ENCODE data around the gene NF1.
"Not testable (repeated sequence)": the region's sequence is repeated elsewhere in the genome, so short reads cannot be mapped to it uniquely, and the experiment has no call there.

NF1 gene

GRCh38 chr17:31321481-31321880 is 226.7 kb downstream of the NF1 start, which contains the start of gene EVI2A:
TSS of gene EVI2A (minus strand) at chr17:31321622. CDS start at chr17:31319013, 2,609 bp downstream.
- peak; percentile 41 to 58 for DNase-seq (ENCODE audit: low read depth in 2 of 2, low spot score in 1 of 2)

DNA sequence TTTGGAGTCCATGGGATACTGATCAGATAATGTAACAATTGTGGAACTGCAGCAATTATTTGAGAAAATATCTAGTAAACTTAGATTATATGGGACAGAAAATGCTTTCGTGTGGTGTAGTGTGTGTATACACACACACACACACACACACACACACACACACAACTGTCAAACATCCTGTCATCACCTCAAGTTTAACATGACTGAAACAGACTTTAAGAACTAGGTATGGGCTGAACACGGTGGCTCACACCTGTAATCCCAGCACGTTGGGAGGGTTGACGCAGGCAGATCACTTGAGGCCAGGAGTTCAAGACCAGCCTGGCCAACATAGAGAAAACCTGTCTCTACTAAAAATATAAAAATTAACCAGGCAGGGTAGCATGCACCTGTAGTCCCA is 227.2 kb downstream of the NF1 start:
- DNase-seq (ENCODE audit: low read depth in 2 of 2, low spot score in 1 of 2): no peak

DNA sequence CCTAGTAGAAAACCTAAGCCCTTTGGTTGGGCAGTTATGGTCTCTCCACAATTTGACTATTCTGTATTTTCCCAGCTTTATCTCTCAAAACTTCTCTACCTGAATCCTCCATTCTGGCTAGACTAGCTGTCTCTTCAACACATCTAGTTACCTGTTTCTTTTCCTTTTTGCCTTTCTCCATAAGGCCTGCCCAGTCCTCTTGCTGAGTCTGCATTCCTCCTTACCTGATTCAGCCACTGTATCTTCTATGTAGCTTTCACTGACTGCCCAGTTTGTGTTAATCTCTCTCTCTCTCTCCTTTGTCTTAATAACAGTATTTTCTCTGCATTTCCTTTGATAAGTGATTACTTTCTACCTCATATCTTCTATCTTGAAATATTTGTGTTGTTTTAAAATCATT is 228.8 kb downstream of the NF1 start:
- no peak for DNase-seq (ENCODE audit: low read depth in 2 of 2, low spot score in 1 of 2)

- DNase-seq (ENCODE audit: low read depth in 2 of 2, low spot score in 1 of 2): no peak
These were observed 232.9 kb downstream of the NF1 start for GRCh38 chr17:31327534-31328159.

DNA sequence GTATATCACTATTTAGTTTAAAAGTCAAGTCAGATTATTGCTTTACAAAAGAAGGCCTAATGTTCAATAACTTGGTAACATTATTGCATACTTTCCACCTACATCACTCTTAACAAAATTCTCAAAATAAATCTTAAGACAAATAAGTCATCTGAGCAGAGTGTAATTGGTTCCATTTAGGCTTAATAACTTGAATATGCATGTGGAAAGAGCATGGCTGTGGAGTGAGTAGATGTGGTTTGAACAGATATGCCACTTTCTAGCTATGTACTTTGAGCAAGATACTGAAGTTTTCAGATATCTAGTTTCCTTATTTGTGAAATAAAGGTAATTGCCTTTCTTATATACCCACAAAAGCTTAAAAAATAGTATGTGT is 233.4 kb downstream of the NF1 start:
- DNase-seq (ENCODE audit: low read depth in 2 of 2, low spot score in 1 of 2): no peak

GRCh38 chr17:31329221-31329620 is 234.4 kb downstream of the NF1 start:
- no peak for DNase-seq (ENCODE audit: low read depth in 2 of 2, low spot score in 1 of 2)

DNA sequence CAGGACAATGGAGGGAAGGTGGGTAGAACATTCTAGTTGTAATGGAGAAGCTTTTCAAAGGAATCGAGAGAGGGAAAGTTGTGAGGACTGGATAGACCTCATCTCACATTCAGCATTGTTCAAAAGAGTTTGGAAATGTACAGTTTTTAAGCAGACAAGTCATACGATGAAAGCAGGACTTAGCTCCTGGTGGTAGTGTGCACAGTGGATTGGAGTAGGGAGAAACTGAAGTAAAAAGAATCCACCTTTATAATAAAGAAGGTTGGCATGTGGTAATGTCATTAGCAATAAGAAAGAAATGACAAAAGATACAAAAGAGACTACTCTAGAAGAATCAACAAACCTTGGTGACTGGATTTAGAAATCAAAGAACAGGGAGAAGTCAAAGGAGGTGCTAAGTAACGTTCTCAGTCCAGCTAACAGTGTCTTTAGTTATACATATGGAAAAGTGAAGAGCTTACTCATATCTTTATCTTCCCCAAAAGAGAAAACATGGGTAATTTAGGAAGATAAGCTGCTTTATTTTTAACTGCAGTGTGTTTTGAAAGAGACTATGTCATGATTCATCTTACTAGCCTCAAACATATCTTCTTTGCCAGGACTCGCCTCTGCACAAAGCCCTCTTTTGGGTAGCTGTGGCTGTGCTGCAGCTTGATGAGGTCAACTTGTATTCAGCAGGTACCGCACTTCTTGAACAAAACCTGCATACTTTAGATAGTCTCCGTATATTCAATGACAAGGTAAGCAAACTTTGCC is 245.3 kb downstream of the NF1 start:
- no peak for DNase-seq (ENCODE audit: low read depth in 2 of 2, low spot score in 1 of 2)

- not testable (repeated sequence) for DNase-seq (ENCODE audit: low read depth in 2 of 2, low spot score in 1 of 2)
These were observed 250.5 kb downstream of the NF1 start for GRCh38 chr17:31345191-31345747.

DNA sequence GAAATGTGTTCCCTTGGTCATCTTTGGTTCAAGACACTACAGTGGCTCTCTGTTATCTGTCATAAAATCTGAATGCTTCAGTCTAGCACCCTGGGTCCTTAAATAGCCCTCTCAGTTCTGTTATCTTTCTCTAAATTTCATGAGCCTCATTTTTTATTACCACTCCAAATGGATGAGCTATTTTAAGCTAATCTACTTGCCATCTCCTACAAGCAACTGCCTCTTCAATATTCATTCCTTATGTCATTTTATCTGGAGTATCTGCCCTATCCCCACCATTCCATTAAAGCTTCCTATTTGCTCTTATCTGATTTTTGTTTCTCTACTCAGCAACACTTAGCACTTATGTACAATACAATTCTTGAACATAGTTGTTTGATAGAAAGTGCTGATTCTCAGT is 254.7 kb downstream of the NF1 start:
- DNase-seq (ENCODE audit: low read depth in 2 of 2, low spot score in 1 of 2): no peak

GRCh38 chr17:31355935-31356334 is 261.2 kb downstream of the NF1 start:
- DNase-seq (ENCODE audit: low read depth in 2 of 2, low spot score in 1 of 2): no peak

- no peak for DNase-seq (ENCODE audit: low read depth in 2 of 2, low spot score in 1 of 2)
These were observed 262.3 kb downstream of the NF1 start for GRCh38 chr17:31357091-31357490.

GRCh38 chr17:31357839-31358394 is 263.1 kb downstream of the NF1 start:
- no peak for DNase-seq (ENCODE audit: low read depth in 2 of 2, low spot score in 1 of 2)

DNA sequence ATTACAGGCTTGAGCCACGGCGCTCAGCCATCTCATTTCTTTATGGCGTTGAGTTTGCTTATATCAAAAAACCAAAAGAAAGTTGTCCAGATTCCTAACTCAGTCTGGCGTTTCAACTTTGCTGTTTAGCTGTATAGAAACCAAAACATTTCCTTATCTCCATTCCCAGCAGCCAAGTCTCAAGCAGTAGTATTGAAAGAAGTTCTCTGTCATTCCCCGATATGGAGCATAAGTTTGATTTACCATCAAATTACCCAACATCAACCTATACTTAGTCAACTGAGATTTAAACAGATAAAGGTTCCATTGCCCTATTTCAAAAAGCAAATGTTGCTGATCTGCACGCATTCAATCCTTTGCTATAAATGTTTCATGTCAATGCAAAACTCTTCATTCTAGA is 269.2 kb downstream of the NF1 start:
- no peak for DNase-seq (ENCODE audit: low read depth in 2 of 2, low spot score in 1 of 2)

DNA sequence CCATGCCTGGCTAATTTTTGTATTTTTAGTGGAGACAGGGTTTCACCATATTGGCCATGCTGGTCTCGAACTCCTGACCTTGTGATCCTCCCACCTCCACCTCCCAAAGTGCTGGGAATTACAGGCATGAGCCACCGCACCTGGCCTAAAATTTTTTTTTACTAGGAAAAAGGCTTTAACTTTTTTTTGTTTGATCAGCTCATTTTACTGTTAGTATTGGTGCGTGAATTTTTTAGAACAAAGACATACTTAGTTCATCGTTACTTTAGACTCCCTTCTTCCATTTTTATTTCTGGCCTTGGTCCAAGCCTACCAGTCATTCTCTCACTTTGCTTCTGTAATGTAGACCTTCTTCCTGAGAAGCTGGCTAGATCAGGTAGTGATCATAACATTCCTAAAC is 271.3 kb downstream of the NF1 start:
- DNase-seq (ENCODE audit: low read depth in 2 of 2, low spot score in 1 of 2): no peak

- no peak for DNase-seq (ENCODE audit: low read depth in 2 of 2, low spot score in 1 of 2)
These were observed 274.5 kb downstream of the NF1 start for GRCh38 chr17:31369266-31369665.

DNA sequence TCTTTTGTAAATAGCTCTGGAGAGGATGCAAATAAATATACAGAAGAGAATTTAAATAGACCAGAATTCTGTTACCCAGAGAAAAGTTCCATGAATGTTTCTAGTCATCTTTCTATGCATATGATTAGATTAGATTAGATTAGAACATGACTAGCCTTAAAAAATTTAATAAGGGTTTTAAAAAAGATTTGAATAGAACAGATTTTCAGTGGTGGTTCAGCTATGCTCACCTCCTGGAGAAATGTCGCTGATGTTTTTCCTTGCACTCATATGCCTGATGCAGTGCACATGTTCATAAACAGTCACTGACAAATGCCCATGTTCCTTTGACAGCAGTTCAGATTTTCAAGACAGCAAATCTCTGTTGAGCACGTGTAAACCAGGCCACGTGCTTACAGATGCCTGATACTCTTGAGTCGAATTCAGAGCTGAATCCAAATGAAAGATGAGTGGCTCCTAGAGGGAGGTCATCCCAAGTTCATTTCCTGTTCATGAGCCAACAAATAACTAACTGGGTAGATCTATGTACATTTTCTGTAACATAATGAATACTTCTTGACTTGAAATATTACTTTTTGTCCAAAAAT is 276.8 kb downstream of the NF1 start:
- DNase-seq (ENCODE audit: low read depth in 2 of 2, low spot score in 1 of 2): no peak

- no peak for DNase-seq (ENCODE audit: low read depth in 2 of 2, low spot score in 1 of 2)
These were observed 278.6 kb downstream of the NF1 start for GRCh38 chr17:31373150-31374093.

DNA sequence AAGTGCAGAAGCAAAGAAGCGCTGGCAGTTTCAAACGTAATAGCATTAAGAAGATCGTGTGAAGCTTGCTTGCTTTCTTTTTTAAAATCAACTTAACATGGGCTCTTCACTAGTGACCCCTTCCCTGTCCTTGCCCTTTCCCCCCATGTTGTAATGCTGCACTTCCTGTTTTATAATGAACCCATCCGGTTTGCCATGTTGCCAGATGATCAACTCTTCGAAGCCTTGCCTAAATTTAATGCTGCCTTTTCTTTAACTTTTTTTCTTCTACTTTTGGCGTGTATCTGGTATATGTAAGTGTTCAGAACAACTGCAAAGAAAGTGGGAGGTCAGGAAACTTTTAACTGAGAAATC is 279.3 kb downstream of the NF1 start:
- no peak for DNase-seq (ENCODE audit: low read depth in 2 of 2, low spot score in 1 of 2)

DNA sequence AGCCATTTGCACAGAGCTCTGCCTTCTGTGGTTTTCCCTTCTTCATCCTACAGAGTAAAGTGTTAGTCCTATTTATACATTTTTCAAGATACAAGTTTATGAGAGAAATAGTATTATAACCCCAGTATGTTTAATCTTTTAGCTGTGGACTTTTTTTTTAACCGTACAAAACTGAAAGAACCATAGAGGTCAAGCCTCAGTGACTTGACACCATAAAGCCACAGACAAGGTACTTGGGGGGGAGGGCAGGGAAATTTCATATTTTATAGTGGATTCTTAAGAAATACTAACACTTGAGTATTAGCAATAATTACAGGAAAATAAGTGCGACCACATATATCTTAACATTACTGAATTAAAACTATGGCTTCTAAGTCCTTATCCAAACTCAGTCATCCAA is 279.7 kb downstream of the NF1 start:
- DNase-seq (ENCODE audit: low read depth in 2 of 2, low spot score in 1 of 2): no peak

GRCh38 chr17:31378638-31379037 is 283.9 kb downstream of the NF1 start:
- DNase-seq (ENCODE audit: low read depth in 2 of 2, low spot score in 1 of 2): no peak

All from stimulated activated CD8-positive, alpha-beta memory T cell treated with anti-CD3 and anti-CD28 coated beads, Interleukin-4, amount 100 ng/mL, for 1 hour (primary cell).